Suppressor macrophage treated with lipopolysaccharide for 4 hours (primary cell): ENCODE data around the gene DXO.
A peak's percentile ranks its signal among the peaks of the same experiment; 100 is the strongest.
"Not testable (repeated sequence)": the region's sequence is repeated elsewhere in the genome, so short reads cannot be mapped to it uniquely, and the experiment has no call there.

Source experiments
- DNase-seq: peaks from one replicate; pipeline ENCODE4 v3.0.0-alpha.2; 2020

The DXO gene

DNA sequence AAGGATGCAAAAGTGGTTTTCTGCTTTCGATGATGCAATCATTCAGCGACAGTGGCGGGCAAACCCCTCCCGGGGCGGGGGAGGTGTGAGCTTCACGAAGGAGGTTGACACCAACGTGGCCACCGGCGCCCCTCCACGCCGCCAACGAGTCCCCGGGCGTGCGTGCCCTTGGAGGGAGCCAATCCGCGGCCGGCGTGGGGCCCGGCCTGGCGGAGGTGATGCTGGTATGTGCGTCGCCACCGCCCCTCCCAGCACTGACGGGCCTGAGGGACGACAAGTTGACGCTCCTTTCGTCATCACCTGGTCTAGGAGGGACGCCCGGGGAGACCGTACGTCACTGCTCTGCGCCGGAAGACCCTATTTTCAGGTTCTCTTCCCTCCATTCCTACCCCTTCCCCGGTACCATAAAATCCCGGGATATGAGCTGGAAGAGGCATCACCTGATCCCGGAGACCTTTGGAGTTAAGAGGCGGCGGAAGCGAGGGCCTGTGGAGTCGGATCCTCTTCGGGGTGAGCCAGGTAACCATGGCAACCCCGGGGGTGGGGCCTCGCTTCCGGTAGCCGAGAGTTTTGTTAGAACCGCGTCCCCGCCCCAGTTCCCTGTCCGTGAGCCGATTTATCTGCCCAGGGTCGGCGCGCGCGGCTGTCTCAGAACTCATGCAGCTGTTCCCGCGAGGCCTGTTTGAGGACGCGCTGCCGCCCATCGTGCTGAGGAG, at the start of gene DXO:
TSS of gene DXO (minus strand) at position 146 of the 716 bp plus-strand sequence. CDS start 463 bp downstream, outside the sequence.
- peak; percentile 98 for DNase-seq

DNA sequence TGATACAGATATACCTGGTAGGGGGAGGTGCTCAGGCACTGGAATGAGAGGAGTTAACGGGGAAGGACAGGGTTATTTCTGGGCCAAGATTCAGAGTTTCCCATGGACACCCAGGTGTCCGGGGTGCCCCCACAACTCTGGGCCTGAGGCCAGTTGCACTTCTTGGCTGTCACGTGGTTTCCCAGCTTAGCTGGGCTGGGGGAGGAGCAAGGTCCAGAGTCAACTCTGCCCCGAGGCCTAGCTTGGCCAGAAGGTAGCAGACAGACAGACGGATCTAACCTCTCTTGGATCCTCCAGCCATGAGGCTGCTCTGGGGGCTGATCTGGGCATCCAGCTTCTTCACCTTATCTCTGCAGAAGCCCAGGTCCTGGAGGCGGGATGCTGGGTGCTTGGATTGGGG, 42.6 kb upstream of the DXO start, which contains the start of gene C4B:
TSS of gene C4B (plus strand) at position 249 of the 400 bp plus-strand sequence. CDS start at position 300, 51 bp downstream.
- DNase-seq, result not testable (repeated sequence)

DNA sequence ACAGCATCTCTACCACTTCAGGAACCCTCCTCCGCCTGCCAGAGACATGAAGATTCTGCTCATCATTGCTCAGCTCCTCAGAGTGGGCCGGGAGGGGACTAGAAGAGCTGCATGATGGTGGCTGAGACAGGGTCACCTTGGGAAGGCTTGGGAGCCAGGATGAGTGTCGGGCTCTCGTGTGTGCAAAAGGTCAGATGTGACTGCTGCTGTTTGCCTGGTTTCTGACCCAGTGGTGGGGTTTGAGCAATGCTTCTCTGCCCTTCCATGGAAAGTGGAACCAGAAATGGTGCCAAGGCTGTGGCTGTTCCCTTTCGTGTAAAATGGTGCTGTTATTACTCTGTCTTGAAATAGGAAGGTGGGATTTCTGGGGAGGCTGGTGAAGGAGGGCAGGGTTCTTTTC, 41.8 kb upstream of the DXO start:
- not testable (repeated sequence) for DNase-seq

DNA sequence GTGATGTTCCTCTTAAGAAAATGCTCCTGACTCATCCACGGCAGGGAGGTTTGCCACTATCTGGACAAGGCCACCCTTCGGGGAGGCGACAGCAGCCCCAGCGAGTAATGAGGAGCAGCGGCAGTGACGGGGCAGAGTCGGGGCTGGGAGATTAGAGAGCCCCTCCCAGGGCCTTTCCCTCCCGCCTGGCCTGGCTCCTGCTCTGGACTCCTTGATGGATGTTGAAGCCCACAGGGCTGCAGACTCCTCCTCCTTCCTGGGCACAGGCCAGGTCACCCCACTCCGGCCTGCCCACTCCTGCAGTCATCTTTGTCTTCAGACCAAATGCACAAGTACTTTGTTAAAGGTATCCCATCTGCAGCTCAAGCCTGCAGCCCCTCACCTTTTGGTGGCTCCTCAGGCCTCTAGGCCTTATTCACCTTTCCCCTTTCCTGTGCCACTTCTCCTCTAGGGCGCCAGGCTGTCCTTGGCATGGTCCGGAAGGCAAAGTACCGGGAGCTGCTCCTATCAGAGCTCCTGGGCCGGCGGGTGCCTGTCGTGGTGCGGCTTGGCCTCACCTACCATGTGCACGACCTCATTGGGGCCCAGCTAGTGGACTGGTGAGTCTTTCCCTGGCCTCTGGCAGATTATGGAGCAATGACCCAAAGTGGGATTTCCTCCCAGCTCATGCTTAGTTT, 41.1 kb upstream of the DXO start:
- not testable (repeated sequence) for DNase-seq

DNA sequence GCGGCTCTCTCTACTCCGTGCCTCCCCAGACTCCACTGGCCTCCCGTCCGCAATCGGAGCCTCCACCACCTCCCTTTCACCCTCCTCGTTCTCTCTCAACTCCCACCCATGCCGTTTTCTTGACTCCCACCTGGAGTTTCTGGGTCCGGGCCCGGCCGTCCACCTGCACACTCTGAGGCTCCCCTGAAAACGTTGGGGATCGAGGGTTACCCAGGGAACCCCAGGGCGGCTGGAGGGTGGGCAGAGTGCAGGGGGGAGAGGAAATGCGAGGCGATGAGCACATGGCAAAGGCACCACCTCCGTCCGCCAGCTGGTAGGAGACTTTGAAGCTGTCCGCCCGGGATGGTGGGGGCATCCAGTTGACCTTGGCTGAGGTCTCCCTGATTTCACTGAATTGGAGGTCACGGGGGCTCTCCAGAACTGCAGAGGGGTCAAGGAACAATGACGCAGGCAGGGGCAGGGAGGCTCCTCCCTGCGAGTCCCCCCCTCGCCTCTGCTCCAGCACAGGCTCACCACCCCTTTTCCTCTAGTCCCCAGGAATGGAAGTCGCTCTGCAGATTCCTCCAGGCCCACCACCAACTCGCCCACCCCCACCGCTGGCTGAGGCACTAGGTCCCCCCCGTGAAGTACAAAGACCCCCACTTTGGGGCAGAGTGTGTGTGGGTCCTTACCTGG, 39.1 kb upstream of the DXO start:
- DNase-seq, result not testable (repeated sequence)

DNA sequence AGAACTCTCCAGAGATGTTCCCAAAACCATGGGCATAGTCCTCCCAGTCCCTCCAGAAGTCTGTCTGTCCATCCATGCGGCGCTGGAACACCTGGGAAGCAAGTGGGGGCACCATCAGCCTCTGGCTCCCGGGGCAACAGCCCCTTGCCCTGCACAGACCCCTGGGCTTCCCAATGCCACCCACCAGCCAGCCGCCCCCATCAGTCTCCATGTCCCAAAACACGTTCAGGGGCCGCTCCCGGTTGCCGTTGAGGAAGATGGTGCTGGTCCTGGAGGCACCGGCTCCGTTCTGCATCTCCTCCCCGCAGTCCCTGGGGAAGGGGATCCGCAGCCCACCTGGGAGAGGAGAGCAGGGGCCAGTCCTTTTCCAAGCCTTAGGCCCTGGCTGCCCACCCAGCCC, 37.6 kb upstream of the DXO start:
- not testable (repeated sequence) for DNase-seq

DNA sequence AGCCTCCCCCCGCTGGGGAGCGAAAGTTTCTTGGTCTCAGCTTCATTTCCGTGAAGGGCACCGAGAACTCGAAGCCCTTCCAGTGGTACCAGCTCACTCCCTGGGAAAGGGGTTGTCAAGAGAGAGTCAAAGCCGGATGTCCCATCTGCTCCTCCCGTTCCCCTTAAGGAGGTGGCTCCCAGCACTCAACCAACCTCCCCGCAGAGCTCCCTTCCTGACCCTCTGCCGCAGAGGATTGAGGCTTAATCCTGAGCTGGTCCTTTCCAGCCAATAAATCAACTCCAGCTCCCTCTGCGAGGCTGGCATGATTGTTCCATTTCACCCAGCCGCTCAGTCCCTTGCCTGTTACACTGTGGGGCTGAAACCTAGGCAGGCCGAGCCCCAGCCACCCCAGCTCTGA, 36.7 kb upstream of the DXO start:
- not testable (repeated sequence) for DNase-seq

DNA sequence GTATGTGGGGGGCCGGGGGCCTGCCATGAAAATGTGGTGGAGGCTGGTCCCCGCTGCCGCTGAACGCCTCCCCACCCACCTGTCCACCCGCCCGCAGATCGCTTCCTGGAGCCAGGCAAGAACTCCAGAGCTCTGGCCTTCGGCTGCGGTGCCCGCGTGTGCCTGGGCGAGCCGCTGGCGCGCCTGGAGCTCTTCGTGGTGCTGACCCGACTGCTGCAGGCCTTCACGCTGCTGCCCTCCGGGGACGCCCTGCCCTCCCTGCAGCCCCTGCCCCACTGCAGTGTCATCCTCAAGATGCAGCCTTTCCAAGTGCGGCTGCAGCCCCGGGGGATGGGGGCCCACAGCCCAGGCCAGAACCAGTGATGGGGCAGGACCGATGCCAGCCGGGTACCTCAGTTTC, 36.1 kb upstream of the DXO start:
- not testable (repeated sequence) for DNase-seq

DNA sequence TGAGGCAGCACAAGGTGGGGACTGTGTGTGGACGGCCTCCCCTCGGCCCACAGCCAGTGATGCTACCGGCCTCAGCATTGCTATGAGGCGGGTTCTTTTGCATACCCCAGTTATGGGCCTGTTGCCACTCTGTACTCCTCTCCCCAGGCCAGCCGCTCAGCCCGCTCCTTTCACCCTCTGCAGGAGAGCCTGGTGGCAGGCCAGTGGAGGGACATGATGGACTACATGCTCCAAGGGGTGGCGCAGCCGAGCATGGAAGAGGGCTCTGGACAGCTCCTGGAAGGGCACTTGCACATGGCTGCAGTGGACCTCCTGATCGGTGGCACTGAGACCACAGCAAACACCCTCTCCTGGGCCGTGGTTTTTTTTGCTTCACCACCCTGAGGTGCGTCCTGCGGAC, 35.1 kb upstream of the DXO start:
- DNase-seq, result not testable (repeated sequence)

DNA sequence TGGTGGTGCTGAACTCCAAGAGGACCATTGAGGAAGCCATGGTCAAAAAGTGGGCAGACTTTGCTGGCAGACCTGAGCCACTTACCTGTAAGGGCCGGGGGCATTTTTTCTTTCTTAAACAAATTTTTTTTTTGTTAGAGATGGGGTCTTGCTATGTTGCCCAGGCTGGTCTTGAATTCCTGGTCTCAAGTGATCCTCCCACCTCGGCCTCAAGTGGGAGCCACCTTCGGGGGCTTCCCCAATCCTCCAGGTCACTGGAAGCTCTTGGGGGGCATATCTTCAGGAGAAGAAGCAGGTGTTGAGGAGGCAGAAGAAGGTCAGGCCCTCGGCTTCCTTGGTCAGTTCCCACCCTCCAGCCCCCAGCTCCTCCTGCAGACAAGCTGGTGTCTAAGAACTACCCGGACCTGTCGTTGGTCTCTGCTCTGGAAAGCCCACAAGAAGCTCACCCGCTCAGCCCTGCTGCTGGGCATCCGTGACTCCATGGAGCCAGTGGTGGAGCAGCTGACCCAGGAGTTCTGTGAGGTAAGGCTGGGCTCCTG, 34.1 kb upstream of the DXO start:
- DNase-seq, result not testable (repeated sequence)

DNA sequence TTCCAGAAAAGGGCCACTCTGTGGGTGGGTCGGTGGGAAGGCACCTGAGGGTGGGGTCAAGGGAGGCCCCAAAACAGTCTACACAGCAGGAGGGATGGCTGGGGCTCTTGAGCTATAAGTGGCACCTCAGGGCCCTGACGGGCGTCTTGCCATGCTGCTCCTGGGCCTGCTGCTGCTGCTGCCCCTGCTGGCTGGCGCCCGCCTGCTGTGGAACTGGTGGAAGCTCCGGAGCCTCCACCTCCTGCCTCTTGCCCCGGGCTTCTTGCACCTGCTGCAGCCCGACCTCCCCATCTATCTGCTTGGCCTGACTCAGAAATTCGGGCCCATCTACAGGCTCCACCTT, 33.6 kb upstream of the DXO start:
- not testable (repeated sequence) for DNase-seq

DNA sequence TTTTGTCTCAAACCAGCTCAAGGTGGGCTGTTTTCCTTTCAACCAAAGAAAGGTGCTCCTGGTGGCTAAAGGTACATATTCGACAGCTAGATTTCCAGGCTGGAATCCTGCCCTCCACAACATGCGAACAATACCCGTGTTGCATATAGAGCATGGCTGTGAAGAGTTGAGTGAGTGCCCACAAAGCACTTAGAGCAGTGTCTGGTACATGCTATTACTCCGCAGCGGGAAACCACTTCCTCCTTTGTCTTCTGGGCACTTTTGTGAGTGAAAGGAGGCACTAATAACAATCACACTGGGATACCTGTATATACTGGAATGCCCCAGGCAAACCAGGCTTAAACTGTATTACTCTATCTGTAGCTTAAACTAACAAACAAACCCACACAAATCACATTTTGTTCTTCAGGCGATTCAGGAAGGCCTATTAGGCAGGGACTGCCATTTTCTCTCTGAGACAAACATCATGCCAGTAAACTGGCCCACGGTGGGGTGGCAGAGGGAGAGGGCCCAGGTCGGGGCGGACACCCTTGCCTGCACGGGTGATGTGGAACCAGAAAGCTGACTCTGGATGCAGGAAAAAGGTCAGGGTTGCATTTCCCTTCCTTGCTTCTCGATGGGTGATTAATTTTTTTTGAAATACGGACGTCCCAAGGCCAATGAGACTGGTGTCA, 33.1 kb upstream of the DXO start:
- DNase-seq, result not testable (repeated sequence)

DNA sequence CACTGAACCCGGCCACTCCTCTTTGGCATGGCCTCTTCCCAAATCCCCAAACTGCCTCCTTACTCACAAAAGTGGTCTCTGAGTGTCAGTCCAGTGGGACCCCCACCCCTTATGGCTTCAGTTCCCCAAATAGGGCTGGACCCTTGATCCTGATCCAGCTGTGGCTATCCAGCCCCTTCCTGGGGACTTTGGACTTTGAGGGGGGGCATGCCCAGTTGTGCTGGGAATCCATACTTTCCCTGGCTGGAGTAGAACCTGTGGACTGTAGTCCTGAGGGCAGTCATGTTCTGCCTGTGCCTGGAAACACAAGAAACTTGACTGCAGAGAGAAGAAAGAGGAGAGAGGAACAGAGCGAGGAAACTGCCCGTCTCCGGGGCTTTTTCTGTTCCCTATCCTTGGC, 32.5 kb upstream of the DXO start:
- DNase-seq, result not testable (repeated sequence)

DNA sequence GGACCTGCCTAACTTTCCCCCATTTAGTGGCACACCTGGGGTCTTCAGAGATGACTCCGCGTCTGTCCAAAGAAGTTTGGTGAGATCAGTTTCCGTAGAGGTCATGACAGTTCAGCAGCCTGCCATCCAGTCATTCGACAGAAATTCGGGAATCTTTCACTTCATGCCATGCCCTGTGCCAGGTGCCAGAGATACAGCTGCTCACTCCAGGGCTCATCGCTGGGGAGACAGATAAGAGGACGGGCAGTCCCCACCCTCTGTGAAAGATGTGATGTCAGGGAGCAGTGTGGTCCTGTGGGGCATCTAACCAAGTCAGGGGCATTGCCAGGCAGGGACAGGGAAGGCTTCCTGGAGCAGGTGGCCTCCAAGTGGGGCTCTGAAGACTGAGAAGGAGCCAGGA, 31.4 kb upstream of the DXO start:
- not testable (repeated sequence) for DNase-seq

DNA sequence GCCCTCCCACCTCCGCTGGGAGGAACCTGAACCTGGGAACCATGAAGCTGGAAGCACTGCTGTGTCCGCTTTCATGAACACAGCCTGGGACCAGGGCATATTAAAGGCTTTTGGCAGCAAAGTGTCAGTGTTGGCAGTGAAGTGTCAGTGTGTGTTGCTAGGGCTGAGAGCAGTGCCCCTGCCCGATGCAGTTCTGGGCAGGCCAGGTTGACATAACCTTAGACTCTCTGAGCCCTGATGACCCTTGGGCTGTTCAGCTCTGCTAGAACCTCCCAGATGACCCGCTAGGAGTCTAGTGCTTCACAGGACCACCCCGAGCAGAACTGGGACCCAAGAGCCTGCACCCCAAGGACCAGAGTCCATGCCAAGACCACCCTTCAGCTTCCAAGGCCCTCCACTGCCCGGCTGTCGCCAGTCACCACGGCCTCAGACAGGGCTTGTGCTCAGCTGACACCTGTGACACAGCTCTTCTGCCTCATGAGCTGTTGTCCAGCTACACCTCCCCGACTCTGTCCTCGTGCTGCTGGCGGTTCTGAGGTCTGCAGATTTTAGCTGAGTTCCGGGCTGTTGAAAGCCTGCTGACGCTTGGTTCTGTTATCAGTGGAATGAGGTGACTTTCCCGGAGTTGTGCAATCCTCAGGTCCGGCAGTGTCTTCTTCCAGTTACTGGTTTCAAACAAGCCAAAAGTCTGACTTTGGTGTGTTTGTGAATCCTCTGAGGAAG, 30.8 kb upstream of the DXO start:
- DNase-seq, result not testable (repeated sequence)

DNA sequence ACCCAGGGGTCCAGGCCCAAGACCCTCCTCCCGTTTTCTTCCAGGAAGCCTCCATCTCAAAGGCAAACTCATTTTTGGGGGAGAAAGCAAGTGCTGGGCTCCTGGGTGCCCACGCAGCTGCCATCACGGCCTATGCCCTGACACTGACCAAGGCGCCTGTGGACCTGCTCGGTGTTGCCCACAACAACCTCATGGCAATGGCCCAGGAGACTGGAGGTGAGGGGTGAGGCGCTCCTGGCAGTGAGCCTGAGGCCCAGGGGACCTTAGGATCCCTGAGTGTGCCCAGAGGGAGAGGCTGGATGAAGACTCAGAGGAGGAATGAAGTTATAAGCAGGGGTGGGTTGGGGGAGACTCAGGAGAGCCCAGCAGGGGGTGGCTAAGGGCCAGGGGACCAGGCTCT, 24.4 kb upstream of the DXO start:
- not testable (repeated sequence) for DNase-seq

DNA sequence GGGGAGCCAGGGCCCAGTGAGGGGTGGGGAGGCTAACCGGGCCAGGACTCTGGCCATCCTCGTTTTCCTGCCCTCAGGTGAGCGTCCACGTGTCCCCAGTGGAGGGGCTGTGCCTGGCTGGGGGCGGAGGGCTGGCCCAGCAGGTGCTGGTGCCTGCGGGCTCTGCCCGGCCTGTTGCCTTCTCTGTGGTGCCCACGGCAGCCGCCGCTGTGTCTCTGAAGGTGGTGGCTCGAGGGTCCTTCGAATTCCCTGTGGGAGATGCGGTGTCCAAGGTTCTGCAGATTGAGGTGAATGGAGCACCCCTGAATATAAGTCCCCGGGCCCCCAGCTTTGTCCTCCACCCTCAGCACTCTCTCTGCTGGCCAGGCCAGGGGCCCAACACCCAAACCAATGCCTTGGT, 22.5 kb upstream of the DXO start:
- DNase-seq, result not testable (repeated sequence)

DNA sequence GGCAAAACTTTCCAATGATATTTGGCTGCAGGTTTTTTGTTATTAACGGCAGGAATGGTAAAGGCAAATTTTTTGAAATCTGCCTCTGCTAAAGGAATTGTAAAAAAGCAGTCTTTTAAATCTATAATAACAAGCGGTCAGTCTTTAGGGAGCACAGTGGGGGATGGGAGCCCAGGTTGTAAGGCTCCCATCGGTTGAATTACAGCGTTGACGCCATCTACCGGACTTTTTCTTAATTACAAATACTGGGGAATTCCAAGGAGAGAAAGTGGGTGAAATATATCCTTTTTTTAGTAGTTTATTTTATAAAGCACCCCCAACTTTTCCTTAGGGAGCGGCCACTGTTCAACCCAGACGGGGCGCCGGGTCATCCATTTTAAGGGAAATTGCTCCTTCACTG, 17.4 kb upstream of the DXO start:
- not testable (repeated sequence) for DNase-seq

DNA sequence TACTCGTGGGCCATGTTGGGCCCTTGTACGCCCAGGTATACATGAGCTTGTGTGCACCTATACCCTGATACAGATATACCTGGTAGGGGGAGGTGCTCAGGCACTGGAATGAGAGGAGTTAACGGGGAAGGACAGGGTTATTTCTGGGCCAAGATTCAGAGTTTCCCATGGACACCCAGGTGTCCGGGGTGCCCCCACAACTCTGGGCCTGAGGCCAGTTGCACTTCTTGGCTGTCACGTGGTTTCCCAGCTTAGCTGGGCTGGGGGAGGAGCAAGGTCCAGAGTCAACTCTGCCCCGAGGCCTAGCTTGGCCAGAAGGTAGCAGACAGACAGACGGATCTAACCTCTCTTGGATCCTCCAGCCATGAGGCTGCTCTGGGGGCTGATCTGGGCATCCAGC, 9.8 kb upstream of the DXO start, which contains the start of gene C4A:
TSS of gene C4A (plus strand) at position 314 of the 400 bp plus-strand sequence. CDS start at position 365, 51 bp downstream.
- not testable (repeated sequence) for DNase-seq

DNA sequence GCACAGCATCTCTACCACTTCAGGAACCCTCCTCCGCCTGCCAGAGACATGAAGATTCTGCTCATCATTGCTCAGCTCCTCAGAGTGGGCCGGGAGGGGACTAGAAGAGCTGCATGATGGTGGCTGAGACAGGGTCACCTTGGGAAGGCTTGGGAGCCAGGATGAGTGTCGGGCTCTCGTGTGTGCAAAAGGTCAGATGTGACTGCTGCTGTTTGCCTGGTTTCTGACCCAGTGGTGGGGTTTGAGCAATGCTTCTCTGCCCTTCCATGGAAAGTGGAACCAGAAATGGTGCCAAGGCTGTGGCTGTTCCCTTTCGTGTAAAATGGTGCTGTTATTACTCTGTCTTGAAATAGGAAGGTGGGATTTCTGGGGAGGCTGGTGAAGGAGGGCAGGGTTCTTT, 9.1 kb upstream of the DXO start:
- not testable (repeated sequence) for DNase-seq

DNA sequence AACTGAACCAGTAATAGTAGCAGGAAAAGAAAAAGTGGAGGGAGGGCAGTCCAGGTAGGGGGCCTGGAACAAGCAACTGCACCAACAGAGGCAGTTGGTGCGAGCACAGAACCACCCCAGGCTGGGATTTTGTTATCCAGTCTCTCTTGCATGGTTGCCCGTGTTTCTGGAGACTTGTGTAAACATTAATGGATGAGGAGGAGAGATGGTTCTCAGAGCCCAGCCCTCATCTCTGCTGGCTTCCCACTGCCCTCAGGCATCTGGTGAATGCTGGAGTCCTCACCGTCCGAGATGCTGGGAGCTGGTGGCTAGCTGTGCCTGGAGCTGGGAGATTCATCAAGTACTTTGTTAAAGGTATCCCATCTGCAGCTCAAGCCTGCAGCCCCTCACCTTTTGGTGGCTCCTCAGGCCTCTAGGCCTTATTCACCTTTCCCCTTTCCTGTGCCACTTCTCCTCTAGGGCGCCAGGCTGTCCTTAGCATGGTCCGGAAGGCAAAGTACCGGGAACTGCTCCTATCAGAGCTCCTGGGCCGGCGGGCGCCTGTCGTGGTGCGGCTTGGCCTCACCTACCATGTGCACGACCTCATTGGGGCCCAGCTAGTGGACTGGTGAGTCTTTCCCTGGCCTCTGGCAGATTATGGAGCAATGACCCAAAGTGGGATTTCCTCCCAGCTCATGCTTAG, 8.4 kb upstream of the DXO start:
- DNase-seq, result not testable (repeated sequence)
